Measurements from ENCODE around the gene GLRX.

The GLRX gene

GRCh38 chr5:95864456-95864855 is 41.9 kb upstream of the GLRX start:
- H3K27ac ChIP-seq (ENCODE audit: low read depth, low read length): no peak overlapping the region
- no peak overlapping the region for H3K9ac ChIP-seq (ENCODE audit: low read length)
- H3K9me2 ChIP-seq (replicated peaks; ENCODE audit: insufficient read depth, low read length): no peaks in the 10 kb centered on the region
- no peaks in the 10 kb centered on the region for H3K9me3 ChIP-seq (ENCODE audit: insufficient read depth, low read length)
- H4K20me1 ChIP-seq (ENCODE audit: low read depth, low read length): no peaks in the 10 kb centered on the region
- TF ChIP-seq CTCF (IDR thresholded peaks at IDR 0.05; ENCODE audit: insufficient read depth, low read length, poor library complexity, severe bottlenecking): no peak
- TF ChIP-seq EZH2phosphoT487 (conservative IDR thresholded peaks at IDR 0.05; ENCODE audit: low read length): no peak
- no peak overlapping the region for H3K4me3 ChIP-seq (ENCODE audit: insufficient read depth, low read length, poor library complexity, severe bottlenecking)
- H3K36me3 ChIP-seq (ENCODE audit: low read length): no peaks in the 10 kb centered on the region
- no peaks in the 10 kb centered on the region for H3F3A ChIP-seq (ENCODE audit: insufficient read depth)
- H3K4me2 ChIP-seq (ENCODE audit: low read depth, low read length, poor library complexity, severe bottlenecking): no peak overlapping the region
- no peaks in the 10 kb centered on the region for H3K27me3 ChIP-seq (ENCODE audit: low read length)
- H2AFZ ChIP-seq (ENCODE audit: low read depth, low read length, severe bottlenecking): no peak overlapping the region
- H3K79me2 ChIP-seq (ENCODE audit: insufficient read depth, low read length): no peaks in the 10 kb centered on the region

DNA sequence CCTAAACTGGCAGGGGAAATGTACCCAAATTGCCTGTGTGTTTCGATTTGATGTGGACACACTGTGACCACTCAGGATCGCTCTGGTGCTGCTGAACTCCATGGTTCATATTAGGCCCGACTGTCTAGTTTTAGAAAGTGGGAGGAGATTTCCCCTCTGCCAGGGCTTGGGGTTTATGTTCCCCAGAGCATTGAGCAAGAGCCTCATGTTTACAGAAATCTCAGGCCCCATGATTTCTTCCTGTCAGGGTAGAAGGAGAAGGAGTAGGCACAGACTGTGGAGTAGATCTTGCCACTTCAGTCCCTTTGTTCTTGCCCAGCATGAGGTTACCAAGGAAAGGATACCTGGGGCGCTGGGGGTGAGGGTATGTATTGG is 40.8 kb upstream of the GLRX start:
- Histone ChIP-seq H3K9ac (ENCODE audit: low read length) (no peak overlapping the region), H3K4me2 (ENCODE audit: low read depth, low read length, poor library complexity, severe bottlenecking) (no peak overlapping the region)

DNA sequence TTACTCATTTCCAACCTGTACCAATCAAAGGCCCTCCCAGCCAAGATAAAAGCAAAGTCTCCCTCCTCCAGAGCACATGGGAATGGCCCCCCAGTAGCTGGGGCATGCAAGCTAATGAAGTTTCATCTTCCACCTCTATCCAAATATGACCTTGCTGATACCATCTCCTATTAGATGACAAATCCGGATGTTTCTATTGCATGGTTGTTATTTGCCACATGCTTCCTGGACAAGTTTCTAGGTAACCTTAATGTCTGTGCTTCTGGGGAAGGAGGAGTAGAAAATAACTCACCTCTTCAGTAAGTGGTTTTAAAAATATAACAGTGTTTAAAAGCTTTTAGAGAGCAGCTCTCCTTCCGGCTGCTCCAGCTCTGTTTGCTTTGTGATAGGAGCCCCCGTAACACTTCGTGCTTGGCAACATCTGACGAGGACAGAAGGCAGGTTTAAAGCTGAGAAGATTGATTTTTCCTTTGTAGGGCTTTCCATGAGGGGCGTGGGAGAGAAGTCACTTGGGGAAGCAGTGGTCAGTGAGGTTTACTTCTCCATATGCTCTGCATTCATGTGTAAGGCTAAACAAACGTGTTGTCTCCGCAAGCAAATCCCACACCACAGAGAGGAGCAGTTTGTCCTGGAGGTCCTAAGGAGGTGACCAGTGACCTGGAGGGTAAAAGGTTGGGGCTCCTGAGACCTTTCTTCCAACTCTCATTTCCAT is 40.3 kb upstream of the GLRX start:
- H3F3A ChIP-seq (ENCODE audit: insufficient read depth): no peaks in the 10 kb centered on the region
- TF ChIP-seq EZH2phosphoT487 (conservative IDR thresholded peaks at IDR 0.05; ENCODE audit: low read length): no peak
- no peak overlapping the region for H3K9ac ChIP-seq (ENCODE audit: low read length)
- H3K4me3 ChIP-seq (ENCODE audit: insufficient read depth, low read length, poor library complexity, severe bottlenecking): no peak overlapping the region
- H3K4me2 ChIP-seq (ENCODE audit: low read depth, low read length, poor library complexity, severe bottlenecking): no peak overlapping the region
- H3K36me3 ChIP-seq (ENCODE audit: low read length): no peaks in the 10 kb centered on the region
- no peak overlapping the region for H2AFZ ChIP-seq (ENCODE audit: low read depth, low read length, severe bottlenecking)
- H3K79me2 ChIP-seq (ENCODE audit: insufficient read depth, low read length): no peaks in the 10 kb centered on the region
- no peaks in the 10 kb centered on the region for H4K20me1 ChIP-seq (ENCODE audit: low read depth, low read length)
- no peaks in the 10 kb centered on the region for H3K27me3 ChIP-seq (ENCODE audit: low read length)
- no peaks in the 10 kb centered on the region for H3K9me2 ChIP-seq (replicated peaks; ENCODE audit: insufficient read depth, low read length)
- H3K27ac ChIP-seq (ENCODE audit: low read depth, low read length): no peak overlapping the region
- H3K9me3 ChIP-seq (ENCODE audit: insufficient read depth, low read length): no peaks in the 10 kb centered on the region

More for the DNA sequence above, 40.8 kb upstream of the GLRX start:
- Histone ChIP-seq H3K27ac (ENCODE audit: low read depth, low read length) (no peak overlapping the region), H3K36me3 (ENCODE audit: low read length) (no peaks in the 10 kb centered on the region), H4K20me1 (ENCODE audit: low read depth, low read length) (no peaks in the 10 kb centered on the region), H2AFZ (ENCODE audit: low read depth, low read length, severe bottlenecking) (no peak overlapping the region), H3K9me3 (ENCODE audit: insufficient read depth, low read length) (no peaks in the 10 kb centered on the region), H3K79me2 (ENCODE audit: insufficient read depth, low read length) (no peaks in the 10 kb centered on the region), H3K27me3 (ENCODE audit: low read length) (no peaks in the 10 kb centered on the region), H3K9me2 (replicated peaks; ENCODE audit: insufficient read depth, low read length) (no peaks in the 10 kb centered on the region), H3K4me3 (ENCODE audit: insufficient read depth, low read length, poor library complexity, severe bottlenecking) (no peak overlapping the region), H3F3A (ENCODE audit: insufficient read depth) (no peaks in the 10 kb centered on the region)
- TF ChIP-seq CTCF (IDR thresholded peaks at IDR 0.05; ENCODE audit: insufficient read depth, low read length, poor library complexity, severe bottlenecking) (no peak), EZH2phosphoT487 (conservative IDR thresholded peaks at IDR 0.05; ENCODE audit: low read length) (no peak)

GRCh38 chr5:95861864-95862561 is 39.5 kb upstream of the GLRX start:
- H3K9ac ChIP-seq (ENCODE audit: low read length): no peak overlapping the region
- H3K9me2 ChIP-seq (replicated peaks; ENCODE audit: insufficient read depth, low read length): no peaks in the 10 kb centered on the region
- no peak overlapping the region for H2AFZ ChIP-seq (ENCODE audit: low read depth, low read length, severe bottlenecking)
- H3K27me3 ChIP-seq (ENCODE audit: low read length): no peaks in the 10 kb centered on the region
- no peak overlapping the region for H3K4me3 ChIP-seq (ENCODE audit: insufficient read depth, low read length, poor library complexity, severe bottlenecking)
- TF ChIP-seq CTCF (IDR thresholded peaks at IDR 0.05; ENCODE audit: insufficient read depth, low read length, poor library complexity, severe bottlenecking) (no peak), EZH2phosphoT487 (conservative IDR thresholded peaks at IDR 0.05; ENCODE audit: low read length) (no peak)
- H4K20me1 ChIP-seq (ENCODE audit: low read depth, low read length): no peaks in the 10 kb centered on the region
- H3F3A ChIP-seq (ENCODE audit: insufficient read depth): no peaks in the 10 kb centered on the region
- no peaks in the 10 kb centered on the region for H3K36me3 ChIP-seq (ENCODE audit: low read length)
- H3K27ac ChIP-seq (ENCODE audit: low read depth, low read length): no peak overlapping the region
- H3K79me2 ChIP-seq (ENCODE audit: insufficient read depth, low read length): no peaks in the 10 kb centered on the region
- no peaks in the 10 kb centered on the region for H3K9me3 ChIP-seq (ENCODE audit: insufficient read depth, low read length)
- H3K4me2 ChIP-seq (ENCODE audit: low read depth, low read length, poor library complexity, severe bottlenecking): no peak overlapping the region
